WI38 (cell line): ENCODE measurements around the gene EFCAB7.
"Not testable (repeated sequence)": the region's sequence is repeated elsewhere in the genome, so short reads cannot be mapped to it uniquely, and the experiment has no call there.

Experiments
- H3K4me3 ChIP-seq: 2 replicates; pipeline ENCODE4 v1.5.1; 2011; ENCODE audit warnings: low read depth, mild to moderate bottlenecking, control low read depth, low read length
- TF ChIP-seq, protein P1 (sequence below): IDR thresholded peaks from 2 replicates; pipeline ENCODE4 v1.5.1; 2012; ENCODE audit warnings: low read depth, mild to moderate bottlenecking, control low read depth, low read length

The EFCAB7 gene

DNA sequence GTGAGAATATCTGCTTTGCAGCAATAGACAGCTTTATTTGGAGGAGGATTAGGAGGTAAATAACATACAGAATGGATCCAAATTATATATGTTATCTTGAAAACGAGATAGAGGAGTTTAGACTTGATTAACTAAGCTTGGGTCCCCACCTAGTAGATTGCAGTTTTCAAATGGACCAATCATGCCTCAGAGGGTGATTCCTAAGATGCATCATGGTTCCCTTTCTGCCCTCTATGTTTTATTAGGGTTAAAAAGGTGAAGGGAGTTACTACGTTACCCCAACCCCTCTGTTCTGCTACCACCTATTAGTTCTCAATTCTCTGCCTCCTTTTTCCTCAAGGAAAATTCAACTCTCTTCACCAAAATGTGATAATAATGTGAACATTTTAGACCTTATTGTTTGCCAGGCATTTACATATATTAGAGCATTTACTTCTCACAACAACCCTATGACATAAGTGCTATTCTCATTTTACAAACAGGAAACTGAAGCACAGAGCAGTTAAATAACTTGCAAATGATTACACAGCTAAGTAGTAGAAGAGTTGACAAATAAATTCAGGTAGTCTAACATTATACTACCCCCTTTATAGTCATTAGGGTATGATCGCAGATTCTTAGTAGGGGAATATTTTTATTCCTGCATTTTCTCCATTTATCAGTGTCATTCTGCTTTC is 46.5 kb downstream of the EFCAB7 start:
- TF ChIP-seq, protein P1, sequence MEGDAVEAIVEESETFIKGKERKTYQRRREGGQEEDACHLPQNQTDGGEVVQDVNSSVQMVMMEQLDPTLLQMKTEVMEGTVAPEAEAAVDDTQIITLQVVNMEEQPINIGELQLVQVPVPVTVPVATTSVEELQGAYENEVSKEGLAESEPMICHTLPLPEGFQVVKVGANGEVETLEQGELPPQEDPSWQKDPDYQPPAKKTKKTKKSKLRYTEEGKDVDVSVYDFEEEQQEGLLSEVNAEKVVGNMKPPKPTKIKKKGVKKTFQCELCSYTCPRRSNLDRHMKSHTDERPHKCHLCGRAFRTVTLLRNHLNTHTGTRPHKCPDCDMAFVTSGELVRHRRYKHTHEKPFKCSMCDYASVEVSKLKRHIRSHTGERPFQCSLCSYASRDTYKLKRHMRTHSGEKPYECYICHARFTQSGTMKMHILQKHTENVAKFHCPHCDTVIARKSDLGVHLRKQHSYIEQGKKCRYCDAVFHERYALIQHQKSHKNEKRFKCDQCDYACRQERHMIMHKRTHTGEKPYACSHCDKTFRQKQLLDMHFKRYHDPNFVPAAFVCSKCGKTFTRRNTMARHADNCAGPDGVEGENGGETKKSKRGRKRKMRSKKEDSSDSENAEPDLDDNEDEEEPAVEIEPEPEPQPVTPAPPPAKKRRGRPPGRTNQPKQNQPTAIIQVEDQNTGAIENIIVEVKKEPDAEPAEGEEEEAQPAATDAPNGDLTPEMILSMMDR = no peak

DNA sequence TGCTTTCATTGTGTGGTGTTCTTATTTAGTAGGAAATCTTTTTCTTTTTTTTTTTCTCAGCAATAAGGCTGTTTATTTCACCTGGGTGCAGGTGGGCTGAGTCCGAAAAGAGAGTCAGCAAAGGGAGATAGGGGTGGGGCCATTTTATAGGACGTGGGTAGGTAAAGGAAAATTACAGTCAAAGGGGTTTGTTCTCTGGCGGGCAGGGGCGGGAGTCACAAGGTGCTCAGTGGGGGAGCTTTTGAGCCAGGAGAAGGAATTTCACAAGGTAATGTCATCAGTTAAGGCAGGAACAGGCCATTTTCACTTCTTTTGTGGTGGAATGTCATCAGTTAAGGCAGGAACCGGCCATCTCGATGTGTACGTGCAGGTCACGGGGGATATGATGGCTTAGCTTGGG is 49.4 kb downstream of the EFCAB7 start:
- not testable (repeated sequence) for H3K4me3 ChIP-seq

More for the DNA sequence above, 46.5 kb downstream of the EFCAB7 start:
- H3K4me3 ChIP-seq = no peak overlapping the region

DNA sequence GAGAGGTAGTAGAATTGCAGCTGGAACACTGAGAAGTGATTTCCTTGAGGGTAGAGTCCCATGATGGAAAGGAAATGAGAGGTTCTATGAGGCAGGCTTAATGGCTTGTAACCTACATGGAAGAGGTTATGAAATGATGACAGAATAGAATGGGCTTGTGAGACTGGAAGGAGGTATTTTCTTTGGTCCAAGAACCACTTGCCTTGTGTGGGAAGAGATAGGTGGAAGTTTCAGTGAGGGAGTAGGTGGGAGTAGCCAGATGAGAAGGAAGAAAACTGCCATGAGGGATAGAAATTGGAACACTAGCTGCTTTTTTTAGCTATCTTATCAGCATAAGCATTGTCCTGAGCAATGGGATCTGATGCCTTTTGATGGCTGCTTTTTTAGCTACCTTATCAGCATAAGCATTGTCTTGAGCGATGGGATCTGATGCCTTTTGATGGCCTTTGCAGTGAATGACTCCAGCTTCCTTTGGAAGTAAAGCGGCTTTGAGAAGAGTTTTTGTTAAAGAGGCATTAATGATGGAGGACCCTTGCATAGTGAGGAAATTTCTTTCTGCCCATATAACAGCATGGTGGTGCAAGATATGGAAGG is 51.0 kb downstream of the EFCAB7 start:
- not testable (repeated sequence) for H3K4me3 ChIP-seq

GRCh38 chr1:63575340-63575826 is 52.1 kb downstream of the EFCAB7 start:
- no peak overlapping the region for H3K4me3 ChIP-seq
- TF ChIP-seq, protein P1 = peak; percentile 35

GRCh38 chr1:63586326-63586725 is 63.0 kb downstream of the EFCAB7 start:
- not testable (repeated sequence) for H3K4me3 ChIP-seq

GRCh38 chr1:63590166-63590560 is 66.8 kb downstream of the EFCAB7 start:
- TF ChIP-seq, protein P1 = no peak
- no peak overlapping the region for H3K4me3 ChIP-seq

DNA sequence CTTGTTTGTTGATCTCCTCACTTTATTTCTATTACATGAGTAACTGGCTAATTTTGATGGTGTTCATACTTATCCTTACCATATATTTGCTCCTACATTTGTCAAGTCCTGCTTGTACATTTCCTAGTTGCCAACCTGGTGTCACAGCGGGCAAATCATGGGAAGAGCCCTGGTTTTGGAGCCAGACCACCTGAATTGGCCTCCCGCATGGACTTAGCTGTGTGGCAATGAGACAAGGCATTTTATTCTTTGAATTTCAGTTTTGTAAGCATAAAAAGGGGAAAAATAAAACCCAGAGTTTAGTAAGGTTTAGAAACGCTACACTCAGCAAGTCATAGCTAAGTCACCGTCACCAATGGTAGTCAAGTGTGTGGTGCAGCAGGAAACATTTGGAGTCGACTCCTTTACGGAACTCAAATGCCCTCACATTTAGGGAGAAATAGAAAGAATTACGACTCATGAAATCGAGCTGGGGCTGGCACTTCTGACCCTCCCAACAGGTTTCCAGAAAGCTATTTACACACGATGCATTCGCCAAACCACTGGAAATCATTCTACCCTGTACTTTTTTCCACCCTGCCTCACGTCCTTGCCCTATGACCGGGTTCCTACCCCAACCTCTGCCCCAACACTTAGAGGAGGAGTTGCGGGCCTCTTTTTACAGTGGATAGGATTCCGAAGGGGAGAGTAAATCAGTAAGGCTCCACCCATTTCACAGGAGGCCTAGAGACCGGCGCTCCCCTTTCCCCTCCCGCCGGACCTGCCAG is 69.4 kb downstream of the EFCAB7 start:
- TF ChIP-seq, protein P1 = no peak
- peak overlapping the region; percentile 78 for H3K4me3 ChIP-seq

DNA sequence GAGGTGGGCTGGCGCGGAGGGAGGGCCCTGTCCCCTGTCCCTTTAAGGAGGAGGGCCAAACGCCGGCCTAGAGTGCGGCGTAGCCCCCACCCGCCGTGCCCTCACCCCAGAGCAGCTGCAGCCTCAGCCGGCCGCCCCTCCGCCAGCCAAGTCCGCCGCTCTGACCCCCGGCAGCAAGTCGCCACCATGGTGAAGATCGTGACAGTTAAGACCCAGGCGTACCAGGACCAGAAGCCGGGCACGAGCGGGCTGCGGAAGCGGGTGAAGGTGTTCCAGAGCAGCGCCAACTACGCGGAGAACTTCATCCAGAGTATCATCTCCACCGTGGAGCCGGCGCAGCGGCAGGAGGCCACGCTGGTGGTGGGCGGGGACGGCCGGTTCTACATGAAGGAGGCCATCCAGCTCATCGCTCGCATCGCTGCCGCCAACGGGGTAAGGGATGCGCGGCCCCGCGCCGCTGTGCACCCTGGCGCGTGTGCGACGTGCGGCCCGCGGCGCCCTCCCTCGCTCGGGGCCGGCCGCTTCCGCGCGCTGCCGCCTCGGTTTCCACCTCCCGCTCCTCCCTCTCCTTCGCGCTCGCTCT is 70.1 kb downstream of the EFCAB7 start, which contains the start of gene PGM1:
TSS of gene PGM1 (plus strand) at position 109 of the 583 bp plus-strand sequence. CDS start at position 187, 78 bp downstream.
- TF ChIP-seq, protein P1 = no peak
- peak within 1 kb of the TSS; percentile 78 for H3K4me3 ChIP-seq
